Glomerular endothelial cell (primary cell): Measurements from ENCODE around the gene SSX2IP. TPM values are rescaled to one million over a fixed set of nuclear protein-coding genes. Genes with fewer than 3 reads are reported as not detected.

Experiments used
- total RNA-seq: library from RNA; depleted of rRNA; stranded (reverse); fragments of >200 nt; gene quantifications from 2 replicates; pipeline ENCODE4 v1.2.3, GENCODE V29; 2015

Gene SSX2IP
- total RNA-seq, 1 donor from 2014 or later = 4.3 TPM

Other genes starting within 250 kb of the SSX2IP start
- gene RPF1, start 211.2 kb downstream of the SSX2IP start, total RNA-seq = 34.6 and 44.9 TPM in 2 replicates
- 7.2 TPM in 1 of 2 replicates, not detected in the other for gene SPATA1, start 184.1 kb downstream of the SSX2IP start, total RNA-seq
- 180 and 183 TPM in 2 replicates for gene GNG5, start 183.9 kb downstream of the SSX2IP start, total RNA-seq
- gene CTBS, start 116.0 kb downstream of the SSX2IP start, total RNA-seq = 9.0 and 11.5 TPM in 2 replicates
- 0.06 TPM in 1 of 2 replicates, not detected in the other for gene LPAR3, start 202.7 kb upstream of the SSX2IP start, total RNA-seq